H1 (cell line): ENCODE data around the gene DUS1L. TPM values are rescaled to one million over a fixed set of nuclear protein-coding genes. Genes with fewer than 3 reads are reported as not detected.

ENCODE experiments used
- EGR1 ChIP-seq: IDR thresholded peaks from 2 replicates; pipeline ENCODE4 v1.6.1; 2011; ENCODE audit warnings: low read depth, low read length, borderline replicate concordance
- HDAC6 ChIP-seq: IDR thresholded peaks from one replicate; pipeline ENCODE4 v1.7.1; 2012; ENCODE audit warnings: low read depth, mild to moderate bottlenecking, inconsistent platforms, low read length, moderate library complexity
- KDM4A ChIP-seq: IDR thresholded peaks from one replicate; pipeline ENCODE4 v1.7.1; 2012; ENCODE audit warnings: low read depth, mild to moderate bottlenecking, moderate library complexity, low read length, inconsistent platforms; ENCODE audit not compliant: severe bottlenecking
- MAFK ChIP-seq: IDR thresholded peaks from 2 replicates; pipeline ENCODE4 v1.6.1; 2012; ENCODE audit warnings: low read depth, mild to moderate bottlenecking, improper control_type of control experiment, low read length
- RNF2 ChIP-seq: fragments of 200-900, 300-1000 bp; sonication (generic); IDR thresholded peaks from 2 replicates; pipeline ENCODE4 v1.7.1; 2016; ENCODE audit warnings: borderline replicate concordance, low read depth, mild to moderate bottlenecking, antibody characterized with exemption, low read length; ENCODE audit not compliant: poor library complexity, severe bottlenecking; ENCODE audit errors: missing control alignments
- SIN3A ChIP-seq, 2 experiments: IDR thresholded peaks in 1 of 2; conservative IDR thresholded peaks in 1 of 2; 2 replicates each; pipeline ENCODE4 v1.6.1; 2011 to 2012; ENCODE audit warnings: low read length in 2 of 2, improper control_type of control experiment in 1 of 2, low read depth in 1 of 2, mild to moderate bottlenecking in 1 of 2
- SP4 ChIP-seq: IDR thresholded peaks from 2 replicates; pipeline ENCODE4 v1.6.1; 2012; ENCODE audit warnings: low read length, inconsistent platforms
- YY1 ChIP-seq: IDR thresholded peaks from 2 replicates; pipeline ENCODE4 v1.6.1; 2011; ENCODE audit warnings: low read depth, mild to moderate bottlenecking, low read length
- polyA plus RNA-seq, 7 experiments: library from polyadenylated mRNA; depleted of rRNA in 3 of 7; stranded (reverse) in 5 of 7; unstranded in 2 of 7; fragments of >200 nt in 5 of 7; fragments of 200-250 nt in 2 of 7; gene quantifications; 1 replicate in 5 of 7; 2 replicates in 1 of 7; 4 replicates in 1 of 7; pipeline versions ENCODE4 v1.2.1 to v1.2.3, GENCODE V29; 2011 to 2013; ENCODE audit warnings: missing spikeins in 2 of 7, mixed read lengths in 2 of 7
- total RNA-seq: library from RNA; stranded (reverse); fragmentation: NEBNext Ultra II Directional; extraction: Animal tissue kit (Norgen Biotek cat#: 25700); gene quantifications from 2 replicates; pipeline ENCODE4 v1.2.1, GENCODE V29; 2021
- TF ChIP-seq, protein P1 (sequence below): IDR thresholded peaks from 2 replicates; pipeline ENCODE4 v1.6.1; 2012; ENCODE audit warnings: inconsistent platforms

The DUS1L gene
- total and polyA plus RNA-seq, 2 of the 8 experiments (the other 6 are each of a cell fraction or from before 2014, with no cell fraction given), result 34.5 to 69.1 TPM

DNA sequence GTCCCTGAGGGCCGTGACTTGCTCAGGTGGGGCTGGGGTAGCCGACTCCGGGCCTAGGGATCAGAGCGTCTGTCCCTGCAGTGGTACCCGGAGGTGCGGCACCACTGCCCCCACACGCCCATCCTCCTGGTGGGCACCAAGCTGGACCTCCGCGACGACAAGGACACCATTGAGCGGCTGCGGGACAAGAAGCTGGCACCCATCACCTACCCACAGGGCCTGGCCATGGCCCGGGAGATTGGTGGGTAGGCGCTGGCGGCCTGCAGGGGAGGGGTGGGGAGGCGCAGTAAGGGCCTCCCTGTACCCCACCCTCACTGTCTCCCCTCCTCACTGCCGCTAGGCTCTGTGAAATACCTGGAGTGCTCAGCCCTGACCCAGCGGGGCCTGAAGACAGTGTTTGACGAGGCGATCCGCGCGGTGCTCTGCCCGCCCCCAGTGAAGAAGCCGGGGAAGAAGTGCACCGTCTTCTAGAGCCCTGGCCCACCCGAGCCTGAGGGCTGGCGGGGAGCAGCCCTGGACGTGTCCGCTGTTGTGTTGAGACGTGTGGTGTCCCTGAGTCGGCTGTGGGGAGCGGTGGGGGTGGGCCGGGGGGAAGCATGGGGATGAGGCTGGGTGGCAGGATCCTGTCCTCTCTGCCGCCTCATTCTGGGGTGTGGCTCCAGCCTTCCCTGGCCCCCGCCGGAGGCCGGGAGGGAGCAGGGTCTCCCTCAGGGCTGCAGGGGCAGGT is 32.1 kb downstream of the DUS1L start (continued):
- TF ChIP-seq SIN3A (conservative IDR thresholded peaks at IDR 0.05 in 1 of 2, IDR thresholded peaks at IDR 0.05 in 1 of 2; ENCODE audit: low read depth in 1 of 2, low read length in 2 of 2) (no peak), SP4 (no peak), HDAC6 (no peak), KDM4A (no peak), YY1 (no peak), MAFK (no peak), RNF2 (no peak), EGR1 (no peak)
- TF ChIP-seq, protein P1, sequence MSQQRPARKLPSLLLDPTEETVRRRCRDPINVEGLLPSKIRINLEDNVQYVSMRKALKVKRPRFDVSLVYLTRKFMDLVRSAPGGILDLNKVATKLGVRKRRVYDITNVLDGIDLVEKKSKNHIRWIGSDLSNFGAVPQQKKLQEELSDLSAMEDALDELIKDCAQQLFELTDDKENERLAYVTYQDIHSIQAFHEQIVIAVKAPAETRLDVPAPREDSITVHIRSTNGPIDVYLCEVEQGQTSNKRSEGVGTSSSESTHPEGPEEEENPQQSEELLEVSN, result no peak
